Measurements from ENCODE around the gene GALNT6. TPM values are rescaled to one million over a fixed set of nuclear protein-coding genes. Genes with fewer than 3 reads are reported as not detected.
A peak's percentile ranks its signal among the peaks of the same experiment; 100 is the strongest.

The GALNT6 gene, protein sequence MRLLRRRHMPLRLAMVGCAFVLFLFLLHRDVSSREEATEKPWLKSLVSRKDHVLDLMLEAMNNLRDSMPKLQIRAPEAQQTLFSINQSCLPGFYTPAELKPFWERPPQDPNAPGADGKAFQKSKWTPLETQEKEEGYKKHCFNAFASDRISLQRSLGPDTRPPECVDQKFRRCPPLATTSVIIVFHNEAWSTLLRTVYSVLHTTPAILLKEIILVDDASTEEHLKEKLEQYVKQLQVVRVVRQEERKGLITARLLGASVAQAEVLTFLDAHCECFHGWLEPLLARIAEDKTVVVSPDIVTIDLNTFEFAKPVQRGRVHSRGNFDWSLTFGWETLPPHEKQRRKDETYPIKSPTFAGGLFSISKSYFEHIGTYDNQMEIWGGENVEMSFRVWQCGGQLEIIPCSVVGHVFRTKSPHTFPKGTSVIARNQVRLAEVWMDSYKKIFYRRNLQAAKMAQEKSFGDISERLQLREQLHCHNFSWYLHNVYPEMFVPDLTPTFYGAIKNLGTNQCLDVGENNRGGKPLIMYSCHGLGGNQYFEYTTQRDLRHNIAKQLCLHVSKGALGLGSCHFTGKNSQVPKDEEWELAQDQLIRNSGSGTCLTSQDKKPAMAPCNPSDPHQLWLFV
- 10 to 100 TPM in 1 of 4 donors, 1 to 10 TPM in 3; 1.3 to 16.4 (median 4.7) TPM for total RNA-seq

DNA sequence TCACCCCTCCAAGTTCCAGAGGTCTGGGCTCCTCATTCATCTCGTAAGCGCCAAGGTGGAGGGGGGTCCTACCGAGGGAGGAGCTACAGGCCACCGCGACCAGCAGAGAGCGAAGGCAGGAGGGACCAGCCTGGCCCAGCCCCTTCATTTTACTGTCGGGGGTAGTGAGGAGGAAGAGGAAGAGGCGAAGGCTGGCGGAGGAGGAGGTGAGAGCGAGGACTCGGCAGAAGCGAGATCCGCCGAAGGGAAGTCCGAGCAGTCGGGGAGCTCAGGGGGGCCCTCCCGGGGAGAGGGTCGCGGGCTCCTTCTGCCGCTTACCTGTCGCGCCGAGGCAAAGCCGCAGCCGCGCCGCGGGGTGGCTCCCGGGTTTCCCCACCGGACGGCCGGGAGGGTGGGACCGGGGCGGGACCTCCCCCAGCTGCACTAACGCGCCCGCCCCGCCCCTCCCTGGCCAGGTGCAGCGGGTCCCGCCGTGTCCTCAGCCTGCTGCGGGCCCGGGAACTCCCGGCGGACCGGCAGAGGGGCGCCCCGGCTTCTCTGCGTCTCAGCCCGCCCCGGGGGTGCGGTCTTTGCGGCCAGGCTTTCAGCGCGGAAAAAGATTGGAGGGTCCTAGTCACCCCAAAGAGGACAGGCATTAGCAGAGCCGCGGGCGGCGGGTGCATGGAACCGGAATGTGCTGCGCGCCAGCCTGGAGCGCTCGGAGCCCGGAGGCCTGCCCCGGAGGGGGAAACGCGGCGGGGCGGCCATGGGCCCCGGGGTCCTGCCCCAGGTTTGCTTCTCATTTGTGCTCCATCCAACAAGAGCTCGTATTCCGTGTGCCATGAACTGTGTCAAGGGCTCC lies at the start of gene GALNT6:
Gene GALNT6 (minus strand): TSS at position 124 of the 841 bp plus-strand sequence. CDS start 11,625 bp downstream, outside the sequence.
- TF ChIP-seq POLR2A (IDR thresholded peaks at IDR 0.05), result no peak
- TF ChIP-seq, protein P1, sequence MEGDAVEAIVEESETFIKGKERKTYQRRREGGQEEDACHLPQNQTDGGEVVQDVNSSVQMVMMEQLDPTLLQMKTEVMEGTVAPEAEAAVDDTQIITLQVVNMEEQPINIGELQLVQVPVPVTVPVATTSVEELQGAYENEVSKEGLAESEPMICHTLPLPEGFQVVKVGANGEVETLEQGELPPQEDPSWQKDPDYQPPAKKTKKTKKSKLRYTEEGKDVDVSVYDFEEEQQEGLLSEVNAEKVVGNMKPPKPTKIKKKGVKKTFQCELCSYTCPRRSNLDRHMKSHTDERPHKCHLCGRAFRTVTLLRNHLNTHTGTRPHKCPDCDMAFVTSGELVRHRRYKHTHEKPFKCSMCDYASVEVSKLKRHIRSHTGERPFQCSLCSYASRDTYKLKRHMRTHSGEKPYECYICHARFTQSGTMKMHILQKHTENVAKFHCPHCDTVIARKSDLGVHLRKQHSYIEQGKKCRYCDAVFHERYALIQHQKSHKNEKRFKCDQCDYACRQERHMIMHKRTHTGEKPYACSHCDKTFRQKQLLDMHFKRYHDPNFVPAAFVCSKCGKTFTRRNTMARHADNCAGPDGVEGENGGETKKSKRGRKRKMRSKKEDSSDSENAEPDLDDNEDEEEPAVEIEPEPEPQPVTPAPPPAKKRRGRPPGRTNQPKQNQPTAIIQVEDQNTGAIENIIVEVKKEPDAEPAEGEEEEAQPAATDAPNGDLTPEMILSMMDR (IDR thresholded peaks at IDR 0.05), result no peak
- peak within 1 kb of the TSS; percentile 21 for H3K4me3 ChIP-seq (ENCODE audit: low read depth, poor library complexity, severe bottlenecking)
- peak in 1 of 2 donors; percentile 88 for DNase-seq (ENCODE audit: low spot score in 2 of 2)
- WGBS, 2 donors, result 1 to 2% methylated on average over 35 to 38 of the region's 73 CpGs
- intact Hi-C loops (cut with DNase I; ENCODE audit: low total_unique reads), result no loop called here

DNA sequence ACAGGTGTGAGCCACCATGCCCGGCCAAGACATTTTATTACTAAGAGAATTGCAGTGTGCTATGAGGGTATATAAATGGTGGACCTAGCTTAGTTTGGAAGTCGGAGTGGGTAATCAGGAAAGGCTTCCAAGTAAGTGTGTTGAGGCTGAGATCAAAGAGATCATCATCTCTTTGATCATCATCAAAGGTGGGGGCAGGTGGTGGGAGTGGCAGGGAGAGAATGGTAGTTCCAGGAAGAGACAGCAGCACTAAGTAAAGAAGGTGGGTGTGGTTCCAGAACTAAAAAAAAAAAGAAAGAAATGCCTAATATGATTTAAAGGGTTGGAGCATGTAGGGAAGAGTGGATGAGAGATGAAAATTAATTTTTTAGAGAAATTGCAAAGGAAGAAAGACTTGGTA lies 48.1 kb upstream of the GALNT6 start:
- H3K4me3 ChIP-seq (ENCODE audit: low read depth, poor library complexity, severe bottlenecking), result no peak overlapping the region
- intact Hi-C loops (cut with DNase I; ENCODE audit: low total_unique reads), result no loop called here
- WGBS, 2 donors, result 57 to 64% methylated on average over 2 of the region's 2 CpGs
- TF ChIP-seq POLR2A (IDR thresholded peaks at IDR 0.05), result no peak
- TF ChIP-seq, protein P1 (IDR thresholded peaks at IDR 0.05), result no peak
- no peak for DNase-seq (ENCODE audit: low spot score in 2 of 2)

DNA sequence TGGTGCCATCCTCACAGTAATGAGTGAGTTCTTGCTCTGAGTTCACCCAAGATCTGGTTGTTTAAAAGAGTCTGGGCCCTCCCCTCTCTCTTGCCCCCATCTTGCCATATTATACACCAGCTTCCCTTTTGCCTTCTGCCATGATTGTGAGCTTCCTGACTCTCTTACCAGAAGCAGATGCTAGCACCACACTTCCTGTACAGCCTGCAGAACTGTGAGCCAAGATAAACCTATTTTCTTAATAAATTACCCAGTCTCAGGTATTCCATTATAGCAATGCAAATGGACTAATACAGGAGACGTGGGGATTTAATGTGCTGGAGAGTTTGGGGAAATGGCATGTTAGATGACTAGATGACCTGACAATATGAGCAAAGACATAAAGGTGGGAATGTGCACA lies 46.2 kb upstream of the GALNT6 start:
- no peak for TF ChIP-seq POLR2A (IDR thresholded peaks at IDR 0.05)
- TF ChIP-seq, protein P1 (IDR thresholded peaks at IDR 0.05), result no peak
- no peak overlapping the region for H3K4me3 ChIP-seq (ENCODE audit: low read depth, poor library complexity, severe bottlenecking)
- WGBS, 2 donors, result 67 to 81% methylated on average over 1 of the region's 1 CpG
- DNase-seq (ENCODE audit: low spot score in 2 of 2), result no peak
- intact Hi-C loops (cut with DNase I; ENCODE audit: low total_unique reads), result no loop called here

DNA sequence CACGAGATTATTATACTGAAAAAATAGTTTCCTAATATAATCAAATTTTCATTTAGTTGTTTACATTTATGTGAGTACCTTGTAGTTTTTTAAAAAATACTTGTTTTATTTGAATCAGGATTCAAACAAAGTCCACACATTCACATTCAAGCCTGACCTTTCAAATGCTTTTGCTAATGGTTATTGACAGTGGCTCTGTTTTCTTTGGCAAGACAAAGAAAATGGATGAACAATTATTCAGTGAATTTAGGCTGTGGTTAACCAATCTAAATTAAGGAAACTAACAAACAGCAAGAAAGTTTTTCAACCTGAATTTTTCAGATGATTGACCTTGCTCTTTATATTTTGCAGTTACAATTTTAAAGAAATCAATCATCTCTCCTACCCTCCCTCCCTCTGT lies 43.1 kb upstream of the GALNT6 start:
- TF ChIP-seq POLR2A (IDR thresholded peaks at IDR 0.05), result no peak
- TF ChIP-seq, protein P1 (IDR thresholded peaks at IDR 0.05), result no peak
- intact Hi-C loops (cut with DNase I; ENCODE audit: low total_unique reads), result no loop called here
- 35 to 37% methylated on average over 1 of the region's 1 CpG for WGBS, 2 donors
- no peak for DNase-seq (ENCODE audit: low spot score in 2 of 2)
- H3K4me3 ChIP-seq (ENCODE audit: low read depth, poor library complexity, severe bottlenecking), result no peak overlapping the region

DNA sequence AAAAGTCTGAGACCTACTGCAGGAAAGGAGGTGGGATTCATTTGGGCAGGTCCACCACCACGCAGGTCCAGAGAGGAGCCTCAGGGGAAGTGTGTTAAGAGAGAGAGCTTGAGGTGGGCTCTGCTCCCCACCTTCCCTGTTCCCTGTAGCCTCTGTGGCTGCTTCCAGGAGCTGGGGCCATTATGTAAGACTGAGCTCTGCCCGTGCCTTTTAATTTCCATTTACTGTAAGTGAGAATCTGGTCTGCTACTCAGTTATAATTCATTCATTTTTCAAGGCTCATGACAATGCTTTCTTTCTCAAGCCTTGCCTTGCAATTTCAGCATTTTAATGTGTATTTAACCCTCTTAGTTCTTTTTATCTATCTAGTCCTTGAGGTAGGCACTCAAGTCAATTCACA lies 41.7 kb upstream of the GALNT6 start:
- WGBS, 2 donors, result 76 to 85% methylated on average over 2 of the region's 2 CpGs

More for the DNA sequence above, 41.7 kb upstream of the GALNT6 start:
- intact Hi-C loops (cut with DNase I; ENCODE audit: low total_unique reads), result no loop called here
- no peak for TF ChIP-seq POLR2A (IDR thresholded peaks at IDR 0.05)
- TF ChIP-seq, protein P1 (IDR thresholded peaks at IDR 0.05), result no peak
- no peak for DNase-seq (ENCODE audit: low spot score in 2 of 2)
- no peak overlapping the region for H3K4me3 ChIP-seq (ENCODE audit: low read depth, poor library complexity, severe bottlenecking)

Data from lower leg skin (tissue), 4 donors.